Activated CD8-positive, alpha-beta T cell treated with anti-CD3 and anti-CD28 coated beads for 36 hours (primary cell): ENCODE data around the gene RGL4. TPM values are rescaled to one million over a fixed set of nuclear protein-coding genes. Genes with fewer than 3 reads are reported as not detected.

Source experiments
- ATAC-seq: fragments of 200-7000 bp; cut with Tn5 transposase; one replicate; pipeline ENCODE4 v1.10.0; 2021; ENCODE audit warnings: mild to moderate bottlenecking, moderate library complexity
- CTCF ChIA-PET: fragments of 350-600 bp; sonication (Branson Sonifier 250); formaldehyde crosslinking; loops from one replicate; lab custom pipeline; 2021; ENCODE audit warnings: antibody characterized with exemption; lab: Charles Lee
- POLR2A ChIA-PET: fragments of 350-600 bp; sonication (Branson Sonifier 250); formaldehyde crosslinking; loops from one replicate; lab custom pipeline; 2021; ENCODE audit warnings: antibody characterized with exemption; lab: Charles Lee
- DNase-seq: peaks from one replicate; pipeline ENCODE4 v3.0.0-alpha.2; 2020
- H3K27ac Mint-ChIP-seq: one replicate; pipeline ENCODE4 v1.8.0; 2021; ENCODE audit warnings: mild to moderate bottlenecking, mixed read lengths
- H3K27me3 Mint-ChIP-seq: one replicate; pipeline ENCODE4 v1.8.0; 2021; ENCODE audit warnings: mixed read lengths
- H3K36me3 Mint-ChIP-seq: one replicate; pipeline ENCODE4 v1.8.0; 2021; ENCODE audit warnings: low read depth, mixed read lengths
- H3K4me1 Mint-ChIP-seq: one replicate; pipeline ENCODE4 v1.8.0; 2021; ENCODE audit warnings: low read depth, mixed read lengths
- H3K4me3 Mint-ChIP-seq: one replicate; pipeline ENCODE4 v1.8.0; 2021; ENCODE audit warnings: mild to moderate bottlenecking, moderate library complexity, mixed read lengths
- H3K9me3 Mint-ChIP-seq: one replicate; pipeline ENCODE4 v1.8.0; 2021; ENCODE audit warnings: mixed read lengths
- intact Hi-C: fragments of 100-400 bp; cut with micrococcal nuclease; formaldehyde crosslinking; loops from one replicate; pipeline ENCODE4 v1.10.0; 2022
- total RNA-seq, 2 experiments: library from RNA; stranded (reverse); gene quantifications; one replicate each; pipeline ENCODE4 v1.2.3, GENCODE V29; 2021
- TF ChIP-seq, protein P1 (sequence below): fragments of 200-600 bp; IDR thresholded peaks from one replicate; pipeline ENCODE4 v1.8.0; 2022; ENCODE audit warnings: antibody characterized with exemption, mild to moderate bottlenecking

RGL4 gene
- total RNA-seq, 2 experiments from 2014 or later = 11.9 to 16.7 TPM

- TF ChIP-seq, protein P1, sequence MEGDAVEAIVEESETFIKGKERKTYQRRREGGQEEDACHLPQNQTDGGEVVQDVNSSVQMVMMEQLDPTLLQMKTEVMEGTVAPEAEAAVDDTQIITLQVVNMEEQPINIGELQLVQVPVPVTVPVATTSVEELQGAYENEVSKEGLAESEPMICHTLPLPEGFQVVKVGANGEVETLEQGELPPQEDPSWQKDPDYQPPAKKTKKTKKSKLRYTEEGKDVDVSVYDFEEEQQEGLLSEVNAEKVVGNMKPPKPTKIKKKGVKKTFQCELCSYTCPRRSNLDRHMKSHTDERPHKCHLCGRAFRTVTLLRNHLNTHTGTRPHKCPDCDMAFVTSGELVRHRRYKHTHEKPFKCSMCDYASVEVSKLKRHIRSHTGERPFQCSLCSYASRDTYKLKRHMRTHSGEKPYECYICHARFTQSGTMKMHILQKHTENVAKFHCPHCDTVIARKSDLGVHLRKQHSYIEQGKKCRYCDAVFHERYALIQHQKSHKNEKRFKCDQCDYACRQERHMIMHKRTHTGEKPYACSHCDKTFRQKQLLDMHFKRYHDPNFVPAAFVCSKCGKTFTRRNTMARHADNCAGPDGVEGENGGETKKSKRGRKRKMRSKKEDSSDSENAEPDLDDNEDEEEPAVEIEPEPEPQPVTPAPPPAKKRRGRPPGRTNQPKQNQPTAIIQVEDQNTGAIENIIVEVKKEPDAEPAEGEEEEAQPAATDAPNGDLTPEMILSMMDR = no peak
- peaks cover 19% of the 10 kb centered on the region for H3K36me3 Mint-ChIP-seq
- H3K4me3 Mint-ChIP-seq = peak overlapping the region; percentile 75
- ChIA-PET CTCF (interaction anchor here (1.0 to 1.7 kb wide), 4 partner anchors 10 to 133 kb away, joined by 3 to 6 read pairs (median 4); no protein-coding TSS in a partner anchor), POLR2A (interaction anchor here (0.6 to 3.0 kb wide), 10 partner anchors 12 to 71 kb away, joined by 3 to 27 read pairs (median 4); partner anchors contain the start of gene MMP11)
- peaks cover 20% of the 10 kb centered on the region for H3K4me1 Mint-ChIP-seq
- ATAC-seq (peak; percentile 91), DNase-seq (peak; percentile 85)
- intact Hi-C loops = no loop called here
- H3K27me3 Mint-ChIP-seq = no peaks in the 10 kb centered on the region
- peak overlapping the region; percentile 87 for H3K27ac Mint-ChIP-seq
- H3K9me3 Mint-ChIP-seq = no peaks in the 10 kb centered on the region
Observed at GRCh38 chr22:23716811-23717801, 26.3 kb downstream of the RGL4 start.

DNA sequence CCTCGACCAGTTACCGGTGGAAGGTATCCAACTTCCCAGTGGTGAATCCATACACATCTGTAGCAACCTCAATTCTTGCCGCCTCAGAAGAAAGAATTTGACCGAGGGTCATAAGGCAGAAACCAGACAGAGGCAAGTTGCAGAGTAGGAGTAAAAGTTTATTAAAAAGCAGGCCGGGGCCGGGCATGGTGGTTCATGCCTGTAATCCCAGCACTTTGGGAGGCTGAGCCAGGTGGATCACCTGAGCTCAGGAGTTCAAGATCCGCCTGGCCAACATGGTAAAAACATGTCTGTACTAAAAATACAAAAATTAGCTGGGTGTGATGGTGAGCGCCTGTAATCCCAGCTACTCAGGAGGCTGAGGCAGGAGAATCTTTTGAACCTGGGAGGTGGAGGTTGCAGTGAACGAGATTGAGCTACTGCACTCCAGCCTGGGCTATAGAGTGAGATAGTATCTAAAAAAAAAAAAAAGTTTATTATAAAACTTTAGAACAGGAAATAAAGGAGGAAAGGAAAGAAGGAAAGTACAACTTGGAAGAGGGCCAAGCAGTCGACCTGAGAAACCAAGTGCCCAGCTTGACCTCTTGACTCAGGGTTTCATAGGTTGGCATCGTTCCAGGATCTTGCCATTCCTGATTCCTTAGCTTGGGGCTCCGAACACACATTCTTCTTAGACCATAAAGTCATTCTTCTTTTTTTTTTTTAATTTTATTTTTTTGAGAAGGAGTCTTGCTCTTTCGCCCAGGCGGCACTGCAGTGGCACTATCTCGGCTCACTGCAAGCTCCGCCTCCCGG is 27.8 kb downstream of the RGL4 start:
- H3K27ac Mint-ChIP-seq = no peak overlapping the region
- TF ChIP-seq, protein P1 = no peak
- H3K4me1 Mint-ChIP-seq = peaks cover 19% of the 10 kb centered on the region
- CTCF ChIA-PET = no interaction called here
- intact Hi-C loops = no loop called here
- DNase-seq = no peak
- no peaks in the 10 kb centered on the region for H3K9me3 Mint-ChIP-seq
- peak overlapping the region; percentile 7 for H3K4me3 Mint-ChIP-seq
- ATAC-seq = no peak
- POLR2A ChIA-PET = interaction anchor here (1.2 to 2.8 kb wide), 2 partner anchors 13 to 24 kb away, joined by 3 to 9 read pairs; no protein-coding TSS in a partner anchor
- peaks cover 2% of the 10 kb centered on the region for H3K27me3 Mint-ChIP-seq
- peaks cover 13% of the 10 kb centered on the region for H3K36me3 Mint-ChIP-seq

DNA sequence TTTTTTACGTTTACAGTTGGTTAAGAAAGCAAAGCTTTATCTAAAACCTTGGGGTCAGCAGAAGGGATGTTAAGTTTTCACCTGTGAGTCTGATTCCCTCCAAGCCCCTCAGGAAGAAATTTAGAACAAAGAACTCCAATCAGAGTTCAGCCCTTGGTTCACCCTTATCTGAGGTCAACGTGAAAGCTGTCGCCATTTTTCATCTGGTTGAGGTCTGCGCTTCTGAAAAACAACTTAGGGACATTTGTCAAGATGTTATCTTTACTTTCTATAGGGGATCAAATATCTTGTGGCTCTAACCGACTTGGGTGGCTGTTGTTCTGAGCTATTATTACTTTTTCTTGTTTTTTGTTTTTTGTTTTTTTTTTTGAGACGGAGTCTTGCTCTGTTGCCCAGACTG is 30.0 kb downstream of the RGL4 start:
- DNase-seq (no peak), ATAC-seq (no peak)
- Mint-ChIP-seq H3K27ac (no peak overlapping the region), H3K4me1 (peaks cover 4% of the 10 kb centered on the region), H3K4me3 (no peak overlapping the region), H3K9me3 (no peaks in the 10 kb centered on the region), H3K36me3 (no peaks in the 10 kb centered on the region), H3K27me3 (peaks cover 2% of the 10 kb centered on the region)
- POLR2A ChIA-PET = interaction anchor here (1.1 to 1.2 kb wide), 2 partner anchors 24 to 31 kb away, joined by 3 read pairs; no protein-coding TSS in a partner anchor
- CTCF ChIA-PET = no interaction called here
- intact Hi-C loops = no loop called here
- TF ChIP-seq, protein P1 = no peak

- ChIA-PET CTCF (no interaction called here), POLR2A (interaction anchor here (0.6 to 1.2 kb wide), 2 partner anchors 29 to 41 kb away, joined by 3 read pairs; no protein-coding TSS in a partner anchor)
- Mint-ChIP-seq H3K4me3 (no peak overlapping the region), H3K27ac (no peak overlapping the region), H3K4me1 (peaks cover 4% of the 10 kb centered on the region), H3K36me3 (no peaks in the 10 kb centered on the region), H3K27me3 (peaks cover 2% of the 10 kb centered on the region), H3K9me3 (no peaks in the 10 kb centered on the region)
- ATAC-seq (no peak), DNase-seq (no peak)
- intact Hi-C loops = no loop called here
- TF ChIP-seq, protein P1 = no peak
Observed at GRCh38 chr22:23722160-23722559, 31.3 kb downstream of the RGL4 start.
